Heart right ventricle (tissue), 16 donors: ENCODE results near the gene CCDC124. TPM values are rescaled to one million over a fixed set of nuclear protein-coding genes. Genes with fewer than 3 reads are reported as not detected.

ENCODE experiments used
- ATAC-seq, 8 donors: fragments of 200-7000 bp; cut with Tn5 transposase; one replicate each; pipeline ENCODE4 v1.9.1; 2020; ENCODE audit warnings: mild to moderate bottlenecking in 8 of 8, moderate library complexity in 8 of 8, moderate number of reproducible peaks in 1 of 8
- DNase-seq, 2 donors: peaks; one replicate each; pipeline ENCODE4 v3.0.0-alpha.2; 2020
- H3K27ac ChIP-seq, 10 donors: fragments of 200-600 bp; sonication (generic) in 2 of 10; one replicate each; pipeline versions ENCODE4 v1.5.0 to v1.8.0; 2020 to 2022; ENCODE audit warnings: mild to moderate bottlenecking in 3 of 10
- H3K27me3 ChIP-seq, 7 donors: fragments of 200-600 bp; one replicate each; pipeline ENCODE4 v1.8.0; 2021 to 2022; ENCODE audit warnings: mild to moderate bottlenecking in 2 of 7
- H3K36me3 ChIP-seq, 9 donors: fragments of 200-600 bp; sonication (generic) in 1 of 9; one replicate each; pipeline versions ENCODE4 v1.5.0 to v1.8.0; 2020 to 2022; ENCODE audit warnings: mild to moderate bottlenecking in 2 of 9
- H3K4me1 ChIP-seq, 9 donors: fragments of 200-600 bp; sonication (generic) in 1 of 9; one replicate each; pipeline versions ENCODE4 v1.5.0 to v1.8.0; 2020 to 2022; ENCODE audit warnings: mild to moderate bottlenecking in 4 of 9
- H3K4me3 ChIP-seq, 10 donors: fragments of 200-600 bp; sonication (generic) in 2 of 10; one replicate each; pipeline versions ENCODE4 v1.5.0 to v1.8.0; 2020 to 2022; ENCODE audit warnings: mild to moderate bottlenecking in 7 of 10, moderate library complexity in 2 of 10
- H3K9me3 ChIP-seq, 11 donors: fragments of 200-600 bp in 10 of 11; sonication (generic) in 2 of 11; one replicate each; pipeline versions ENCODE4 v1.5.0 to v1.8.0; 2013 to 2022; ENCODE audit warnings: mild to moderate bottlenecking in 2 of 11, control low read depth in 1 of 11, moderate library complexity in 1 of 11
- CTCF ChIP-seq, 9 donors: fragments of 200-600 bp; sonication (generic) in 2 of 9; IDR thresholded peaks; one replicate each; pipeline versions ENCODE4 v1.5.0 to v1.8.0; 2021 to 2022; ENCODE audit warnings: antibody characterized with exemption in 9 of 9, mild to moderate bottlenecking in 5 of 9, moderate library complexity in 1 of 9
- WGBS, 2 donors: extraction: QIAGEN DNeasy Blood & Tissue Kit; methylation state at CpG; one replicate each; pipeline ENCODE4 v1.1.7; 2013; ENCODE audit warnings: inconsistent platforms in 1 of 2; 5-methylcytosine and 5-hydroxymethylcytosine counted together
- intact Hi-C, 10 donors: fragments of 100-400 bp; cut with DNase I; formaldehyde crosslinking; loops; one replicate each; pipeline versions ENCODE4 v1.11.1 to v1.14.2; 2022
- polyA plus RNA-seq, 2 donors: library from polyadenylated mRNA; stranded (reverse); fragments of 200-250 nt; gene quantifications; one replicate each; pipeline ENCODE4 v1.2.3, GENCODE V29; 2013
- total RNA-seq, 10 donors: library from RNA; stranded (reverse); fragmentation: NEBNext Ultra II Directional in 3 of 10; extraction: Animal tissue kit (Norgen Biotek cat#: 25700) in 3 of 10; gene quantifications; one replicate each; pipeline versions ENCODE4 v1.2.1 to v1.2.4, GENCODE V29; 2021 to 2023
- donor health status: Arrhythmogenic right ventricular cardiomyopathy.
- donor health status: ischemic (EF 13 %, LVEDD 7.1; RV severe dilation, severe dysfunction).
- donor health status: healthy with polysubstance abuse.
- donor health status: DM: no; HTN: yes; CAD: no.
- donor health status: DM: no; HTN: no; CAD: no.
- donor health status: ischemic (EF 25% LVEDD 6.9; RV normal size, moderate dysfunction).
- donor health status: ischemic (EF 25% LVEDD 5.7; RV mildly dilated, moderate dysfunction).
- donor health status: healthy.
- donor health status: DM: yes; HTN: yes; CAD: no.
- donor health status: Ischemic cardiomyopathy.
- donor health status: ischemic (EF 35%, LVEDD 5.7; RV mildly dilated, moderate dysfunction).
- donor health status: nonischemic (EF 11% LVEDD 7.7; RV severe dilation, severe dysfunction).
- donor health status: DM: yes; HTN: yes; CAD: no.
- donor health status: PGD.
- donor health status: ischemic (EF 29% LVEDD 5.4; RV normal size, mild dysfunction).
- donor health status: nonischemic (EF 23%, LVEDD 6.1; RV moderate dilation, normal function).

CCDC124 gene
- total and polyA plus RNA-seq, 12 donors = 52.0 to 240 (median 66.2) TPM

GRCh38 chr19:17950310-17951156, 17.7 kb downstream of the CCDC124 start:
- H3K27me3 ChIP-seq = peaks cover 29 to 75% (median 68%) of the 10 kb centered on the region in 7 donors
- H3K4me1 ChIP-seq = peaks cover 29 to 54% (median 48%) of the 10 kb centered on the region in 9 donors
- intact Hi-C loops = no loop called here

GRCh38 chr19:17951157-17951989, 18.6 kb downstream of the CCDC124 start:
- Histone ChIP-seq H3K36me3 (no peaks in the 10 kb centered on the region), H3K27ac (no peak overlapping the region), H3K4me3 (peak overlapping the region in 6 of 10 donors; percentile 8 to 16 (median 11)), H3K4me1 (peaks cover 29 to 54% (median 48%) of the 10 kb centered on the region in 9 donors), H3K9me3 (no peaks in the 10 kb centered on the region), H3K27me3 (peaks cover 29 to 84% (median 76%) of the 10 kb centered on the region in 7 donors)
- TF ChIP-seq CTCF (IDR thresholded peaks at IDR 0.05) = no peak
- ATAC-seq = no peak
- no peak for DNase-seq
- intact Hi-C loops = no loop called here
- WGBS, 2 donors = 1 to 2% methylated on average over 32 to 33 of the region's 33 CpGs

More at GRCh38 chr19:17950310-17951156, 17.7 kb downstream of the CCDC124 start:
- no peaks in the 10 kb centered on the region for H3K36me3 ChIP-seq
- WGBS, 2 donors = 1 to 2% methylated on average over 48 of the region's 48 CpGs
- no peaks in the 10 kb centered on the region for H3K9me3 ChIP-seq
- ATAC-seq = no peak
- peak overlapping the region in 7 of 10 donors; percentile 4 to 24 (median 11) for H3K4me3 ChIP-seq
- no peak overlapping the region for H3K27ac ChIP-seq
- no peak for DNase-seq
- TF ChIP-seq CTCF (IDR thresholded peaks at IDR 0.05) = no peak

- intact Hi-C loops = no loop called here
These were observed 19.5 kb downstream of the CCDC124 start for GRCh38 chr19:17951990-17952976.

More at GRCh38 chr19:17951990-17952976, 19.5 kb downstream of the CCDC124 start:
- ATAC-seq = no peak
- no peak for TF ChIP-seq CTCF (IDR thresholded peaks at IDR 0.05)
- Histone ChIP-seq H3K4me1 (peaks cover 26 to 50% (median 43%) of the 10 kb centered on the region in 9 donors), H3K27me3 (peaks cover 29 to 90% (median 81%) of the 10 kb centered on the region in 7 donors), H3K4me3 (peak overlapping the region in 3 of 10 donors; percentile 10 to 17 (median 16)), H3K27ac (no peak overlapping the region), H3K9me3 (no peaks in the 10 kb centered on the region), H3K36me3 (no peaks in the 10 kb centered on the region)
- DNase-seq = no peak
- WGBS, 2 donors = 0 to 1% methylated on average over 52 to 68 of the region's 68 CpGs
